GF-D8 (cell line): Measurements from ENCODE around the gene NOS1AP.
"Not testable (repeated sequence)": the region's sequence is repeated elsewhere in the genome, so short reads cannot be mapped to it uniquely, and the experiment has no call there.

Experiments used
- DNase-seq: peaks from one replicate; lab custom pipeline; 2025; lab: John Stamatoyannopoulos, UW

Gene NOS1AP

DNA sequence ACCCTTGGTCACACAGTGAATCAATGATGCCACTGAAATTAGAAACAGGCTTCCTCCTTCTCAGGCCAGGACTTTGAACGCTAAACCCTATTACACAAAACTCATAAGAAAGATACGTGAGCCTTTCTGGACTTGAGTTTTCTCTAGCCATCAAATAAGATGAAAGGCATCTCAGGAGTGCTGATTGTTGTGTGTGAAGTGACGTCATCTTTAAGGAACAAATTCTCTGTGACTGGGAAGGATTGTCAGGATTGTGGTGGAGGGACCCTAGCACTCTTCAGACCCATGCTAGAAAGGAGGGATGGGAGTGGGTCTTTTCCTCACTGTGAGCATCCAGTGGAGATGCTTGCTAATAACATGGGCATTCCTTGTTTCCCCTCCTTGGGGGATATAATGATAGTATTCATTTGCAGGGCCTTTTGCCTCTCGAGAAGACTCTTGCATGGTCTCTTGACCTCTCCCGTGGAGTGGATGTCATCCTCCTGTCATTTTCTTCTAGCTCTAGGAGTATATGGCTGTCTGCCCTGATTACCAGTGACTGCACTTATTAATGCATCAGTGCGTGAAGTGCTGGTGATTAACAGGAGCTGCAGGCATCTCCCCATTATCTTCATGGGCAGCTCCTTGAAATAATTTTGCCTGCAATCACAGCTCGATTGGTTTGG is 267.3 kb downstream of the NOS1AP start:
- DNase-seq: no peak

DNA sequence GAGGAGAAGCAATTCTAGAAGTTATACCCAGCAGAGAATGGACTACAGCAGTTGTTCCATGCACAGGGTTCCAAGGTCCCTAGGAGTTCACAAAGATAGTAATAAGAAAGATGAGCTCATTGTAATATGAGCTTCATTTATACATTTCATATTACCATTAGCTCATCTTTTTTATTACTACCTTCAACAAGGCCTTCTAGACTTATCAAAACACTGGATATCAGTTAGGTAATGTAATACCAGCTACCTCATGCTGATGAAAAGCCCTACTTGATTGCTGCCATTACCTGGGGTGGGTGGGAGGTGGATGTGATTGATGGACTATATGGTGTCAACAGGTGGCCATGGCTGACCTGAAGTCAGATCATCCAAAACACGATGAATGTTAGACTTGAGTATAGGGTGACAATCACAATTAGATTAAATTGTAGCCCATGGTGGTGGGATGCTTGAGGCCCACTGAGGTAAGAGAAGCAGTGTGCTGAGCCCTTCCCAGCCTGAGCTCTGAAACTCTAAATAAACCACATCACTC is 273.0 kb downstream of the NOS1AP start:
- DNase-seq: no peak

DNA sequence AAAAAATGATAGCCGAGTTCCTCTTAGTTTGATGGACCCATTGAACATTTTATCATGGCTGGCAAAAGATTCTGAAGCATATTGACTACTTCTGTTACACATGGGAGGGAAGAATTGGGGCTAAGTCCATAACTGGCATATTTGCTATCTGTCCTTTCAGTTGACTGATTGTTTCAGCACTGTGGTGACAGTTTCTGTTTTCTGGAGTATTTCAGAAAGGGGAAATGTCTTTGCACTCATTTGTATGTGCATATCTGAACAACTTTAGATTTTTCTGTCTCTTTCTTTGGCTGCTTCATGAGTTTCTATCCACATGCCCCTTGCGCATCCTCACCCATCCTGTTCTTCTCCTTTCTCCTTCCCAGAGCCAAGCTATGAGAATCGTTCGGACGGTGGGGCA is 274.0 kb downstream of the NOS1AP start:
- no peak for DNase-seq

DNA sequence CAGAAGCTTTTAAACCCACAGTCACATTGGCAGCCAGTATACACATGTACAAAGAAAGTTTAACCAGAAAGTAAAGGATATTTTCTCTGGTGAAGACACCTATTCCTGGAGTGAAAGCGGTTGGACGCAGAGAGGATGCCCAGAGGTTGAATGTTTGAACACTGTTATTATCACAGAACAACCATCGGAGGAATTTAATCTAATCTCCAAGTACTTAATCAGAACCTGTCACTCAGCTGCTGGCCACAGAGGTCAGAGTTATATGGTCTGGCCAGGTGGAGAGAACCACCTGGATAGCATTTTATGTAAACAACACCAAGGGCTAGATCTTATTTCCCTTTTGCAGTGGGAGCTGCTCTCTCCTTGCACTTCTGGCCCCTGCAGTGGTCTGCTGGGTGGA is 277.8 kb downstream of the NOS1AP start:
- no peak for DNase-seq

DNA sequence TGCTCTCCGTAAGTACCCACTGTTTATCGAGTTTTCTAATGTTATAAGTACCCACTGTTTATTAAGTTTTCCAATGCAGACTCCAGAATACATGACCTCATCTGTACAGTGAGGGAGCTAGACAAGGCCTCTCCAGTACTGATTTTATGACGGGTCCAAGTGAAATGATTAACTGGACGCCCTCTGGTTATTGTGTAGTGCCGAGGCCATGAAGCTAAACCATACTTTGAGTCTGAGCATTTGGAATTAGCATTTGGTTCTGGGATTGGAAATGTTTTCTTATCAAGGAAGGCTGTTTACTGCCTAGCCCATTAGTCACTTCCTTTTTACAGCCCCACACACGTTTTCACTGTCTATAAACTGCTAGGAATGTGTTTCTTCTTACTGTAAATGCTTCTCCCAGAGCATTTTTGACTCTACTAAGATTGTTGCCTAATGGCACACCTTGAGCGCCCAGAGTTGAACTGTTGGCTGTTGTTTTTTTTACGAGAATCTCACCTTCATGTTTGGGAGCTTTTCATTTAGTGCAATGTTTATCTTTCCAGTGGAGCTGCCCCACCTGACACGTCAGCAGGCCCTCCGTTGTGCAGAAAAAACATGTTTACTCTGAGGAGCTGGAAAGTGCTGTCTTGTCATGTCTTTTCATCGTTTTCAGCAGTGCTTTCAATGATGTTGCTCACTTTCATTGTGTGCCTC is 280.3 kb downstream of the NOS1AP start:
- no peak for DNase-seq

DNA sequence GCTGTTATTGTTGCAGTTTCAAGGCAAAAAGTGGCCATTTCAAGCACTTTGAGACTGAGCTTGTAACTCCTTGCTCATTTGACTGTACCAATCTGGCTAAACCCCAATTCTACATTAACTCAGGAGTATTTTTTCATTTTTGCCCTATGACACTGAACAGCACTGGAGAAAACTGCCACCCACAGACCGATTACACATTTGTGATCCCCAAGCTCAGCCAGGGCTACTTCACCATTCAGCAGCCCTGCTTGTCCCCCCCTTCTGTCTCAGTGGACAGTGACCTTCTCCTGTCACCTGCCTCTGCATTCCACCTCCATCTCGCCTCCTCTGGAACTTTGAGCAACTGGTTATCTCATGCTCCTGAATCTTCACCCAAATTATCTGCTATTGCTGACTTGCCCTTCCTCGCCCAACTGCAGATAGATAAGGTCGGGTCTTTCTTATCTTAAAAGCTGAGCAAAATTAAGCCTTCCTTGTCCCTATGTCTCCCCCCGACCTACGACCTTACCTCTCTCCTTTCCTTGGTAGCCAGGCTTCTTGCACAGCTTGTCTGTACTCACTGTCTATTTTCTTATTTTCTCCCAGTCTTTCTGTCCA is 281.9 kb downstream of the NOS1AP start:
- no peak for DNase-seq

DNA sequence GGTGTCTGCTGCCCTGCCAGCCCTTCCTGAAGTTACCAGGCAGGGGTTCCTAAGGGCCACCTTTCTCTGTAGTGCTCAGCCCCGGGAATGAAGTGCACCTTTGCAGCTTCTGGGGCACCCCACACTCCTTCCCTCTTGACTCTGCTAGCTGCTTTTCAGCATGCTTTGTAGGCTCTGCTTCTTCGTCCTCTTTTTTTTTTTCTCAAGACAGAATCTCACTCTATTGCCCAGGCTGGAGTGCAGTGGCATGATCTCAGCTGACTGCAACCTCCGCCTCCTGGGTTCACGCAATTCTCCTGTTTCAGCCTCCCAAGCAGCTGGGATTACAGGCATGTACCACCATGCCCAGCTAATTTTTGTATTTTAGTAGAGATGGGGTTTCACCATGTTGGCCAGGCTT is 282.4 kb downstream of the NOS1AP start:
- not testable (repeated sequence) for DNase-seq

DNA sequence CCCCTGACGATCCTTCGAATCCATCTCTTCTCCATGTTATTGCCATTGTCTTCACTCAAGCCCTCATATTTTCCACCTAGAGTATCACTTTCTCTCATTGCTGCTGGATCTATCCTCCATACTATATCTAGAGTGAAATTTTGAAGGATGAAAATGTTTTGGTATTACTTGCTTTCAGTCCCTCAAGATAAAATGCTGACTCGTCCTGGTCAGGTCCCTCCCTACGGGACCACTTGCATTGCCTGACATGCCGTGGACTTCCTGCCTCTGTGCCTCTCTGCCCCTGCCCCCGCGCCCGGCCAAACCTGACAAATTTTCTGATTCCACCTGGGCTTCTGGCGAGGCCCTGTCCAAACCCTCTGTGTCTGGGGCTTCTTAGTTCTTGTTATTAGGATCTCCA is 283.6 kb downstream of the NOS1AP start:
- DNase-seq: no peak

DNA sequence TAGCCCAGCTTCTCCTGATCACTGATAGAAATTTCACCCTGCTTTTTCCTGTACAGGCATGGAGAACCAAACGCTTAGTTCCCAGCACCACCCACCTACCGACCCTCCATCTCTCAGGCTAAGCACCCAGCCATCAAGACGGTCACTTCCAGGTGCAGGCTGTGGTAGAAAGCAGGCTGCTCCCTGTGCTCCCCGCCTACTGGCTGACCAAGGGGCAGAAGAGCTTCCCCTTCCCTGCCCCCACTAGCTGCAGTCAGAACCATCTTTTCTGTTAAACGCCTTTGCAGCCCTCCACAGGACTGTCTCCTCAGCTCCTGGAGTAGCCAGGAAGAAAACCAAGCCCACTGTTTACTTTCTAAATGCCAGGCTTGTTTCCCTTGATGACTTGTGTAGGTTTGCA is 284.2 kb downstream of the NOS1AP start:
- no peak for DNase-seq

DNA sequence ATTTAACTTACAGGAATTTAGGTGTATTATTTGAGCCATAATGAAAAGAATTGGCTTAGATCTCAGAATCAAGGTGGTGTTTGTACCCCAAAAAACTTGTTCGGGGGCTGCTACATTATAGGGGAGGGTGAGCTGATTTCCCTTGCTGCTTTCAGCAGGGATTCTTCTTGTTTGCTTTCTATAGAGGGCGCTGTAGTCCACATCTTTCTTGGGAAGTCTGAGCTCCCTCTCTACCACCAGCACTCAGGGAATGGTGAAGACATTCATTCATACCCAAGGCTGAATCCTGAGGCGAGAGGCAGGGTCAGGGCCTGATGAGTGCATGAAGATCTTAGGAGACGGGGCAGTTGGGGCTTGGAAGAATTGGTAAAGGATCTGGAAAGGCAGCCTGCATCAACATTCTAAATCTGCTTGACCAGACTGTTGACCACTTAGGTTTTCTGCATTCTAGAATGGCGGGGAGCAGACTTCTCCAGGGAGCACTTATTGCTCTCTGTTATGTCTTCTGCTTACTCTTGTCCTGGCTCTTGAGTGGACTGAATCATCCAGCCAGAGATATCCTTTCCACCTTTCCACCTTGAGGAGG is 288.3 kb downstream of the NOS1AP start:
- peak; percentile 19 for DNase-seq

DNA sequence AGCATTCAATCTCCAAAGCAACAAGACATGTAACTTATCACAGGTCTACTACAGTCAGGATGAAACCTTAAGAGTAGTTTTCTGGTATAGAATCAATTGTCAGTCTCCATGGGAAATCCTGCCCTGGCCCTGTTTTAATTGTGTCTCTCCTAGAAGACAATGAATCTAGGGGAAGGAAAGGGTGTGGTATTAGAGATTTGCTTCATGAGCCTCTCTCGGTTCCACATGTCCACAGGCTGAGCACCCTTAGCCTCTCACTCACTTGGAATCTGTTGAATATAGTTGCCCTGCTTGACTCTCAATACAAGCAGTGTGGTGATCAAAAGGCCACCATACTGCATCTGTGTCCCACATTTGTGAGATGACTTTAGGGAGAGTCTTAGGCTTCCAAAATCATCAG is 289.4 kb downstream of the NOS1AP start:
- DNase-seq: no peak

DNA sequence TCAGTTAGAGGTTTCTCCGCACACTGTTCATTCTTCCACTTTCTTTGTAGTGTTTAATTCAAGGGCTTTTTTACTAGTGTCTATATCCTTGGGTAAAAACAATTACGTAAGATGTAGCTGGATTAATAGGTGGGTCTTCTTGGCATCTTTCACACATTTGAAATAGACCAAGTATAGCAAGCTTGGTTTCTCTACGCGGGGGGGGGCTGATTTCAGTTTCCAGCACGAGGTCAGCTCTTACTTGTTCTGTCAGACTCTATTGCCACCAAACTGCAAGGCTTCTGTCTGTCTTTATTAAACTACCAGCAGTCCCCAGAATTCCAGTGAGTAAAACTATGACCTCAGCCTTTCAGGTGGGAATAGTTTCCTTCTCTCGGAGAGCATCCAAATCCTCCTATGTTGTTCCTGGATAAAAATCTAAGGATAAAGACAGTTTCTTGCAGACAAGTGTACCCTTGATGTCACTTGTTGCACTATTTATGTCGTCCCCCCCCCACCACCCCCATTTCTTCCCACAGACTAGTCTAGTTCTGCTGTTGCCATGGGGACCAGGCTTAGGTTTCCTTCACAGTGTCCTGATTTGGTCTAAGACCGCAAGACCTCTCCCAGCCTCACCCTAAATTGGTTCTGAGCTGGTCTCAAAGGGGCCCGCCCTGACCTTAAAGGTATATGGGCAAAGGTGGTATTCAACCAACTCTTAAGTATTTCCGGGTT is 290.2 kb downstream of the NOS1AP start:
- no peak for DNase-seq

DNA sequence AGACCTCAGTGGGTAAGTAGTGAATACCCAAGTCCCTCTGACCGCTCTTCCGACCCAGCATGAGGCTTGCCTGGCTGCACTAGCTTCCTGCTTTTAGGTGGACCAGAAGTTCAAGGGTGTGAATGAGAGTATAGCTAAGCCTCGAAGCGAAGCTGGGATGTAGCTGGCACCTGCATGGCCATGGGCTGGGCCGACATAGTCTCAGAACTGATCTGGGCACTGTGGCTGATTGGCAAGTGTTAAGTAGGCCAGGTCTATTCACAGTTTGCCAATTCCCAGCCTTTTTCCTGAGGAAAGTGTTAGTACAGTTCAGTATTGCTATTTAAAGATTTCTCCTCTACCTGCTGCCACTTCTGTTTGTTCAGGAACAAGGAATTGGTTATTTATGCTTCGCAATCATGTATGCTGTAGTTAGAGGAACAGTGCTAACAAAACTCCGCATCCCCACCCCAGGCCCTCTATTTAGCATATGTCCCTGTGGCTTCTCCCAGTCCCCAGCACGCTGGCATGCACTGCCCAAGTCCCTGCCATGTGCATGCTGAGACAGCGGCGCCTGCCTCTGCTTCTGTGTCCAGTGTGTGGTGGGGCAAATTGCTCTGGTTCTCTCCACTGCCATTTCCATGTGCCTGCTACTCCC is 290.9 kb downstream of the NOS1AP start:
- DNase-seq: no peak

DNA sequence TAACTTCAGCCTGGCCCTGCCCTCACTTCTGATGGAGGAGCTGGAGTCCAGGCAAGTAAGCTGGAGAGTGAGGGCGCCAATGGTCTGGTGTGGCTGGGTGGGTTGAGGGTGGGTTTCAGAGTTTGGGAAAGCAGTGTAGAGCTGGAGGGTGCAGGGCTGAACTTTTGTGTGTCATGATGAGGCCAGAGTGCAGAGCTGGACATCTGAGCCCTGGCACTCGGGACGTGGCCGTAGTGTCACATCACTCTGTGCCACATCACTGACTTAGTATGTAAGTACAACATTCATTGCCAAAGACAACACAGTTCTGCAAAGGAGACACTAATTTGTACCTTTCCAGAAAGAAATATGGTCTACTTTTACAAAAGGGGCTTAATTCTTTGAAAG is 291.4 kb downstream of the NOS1AP start:
- DNase-seq: no peak

DNA sequence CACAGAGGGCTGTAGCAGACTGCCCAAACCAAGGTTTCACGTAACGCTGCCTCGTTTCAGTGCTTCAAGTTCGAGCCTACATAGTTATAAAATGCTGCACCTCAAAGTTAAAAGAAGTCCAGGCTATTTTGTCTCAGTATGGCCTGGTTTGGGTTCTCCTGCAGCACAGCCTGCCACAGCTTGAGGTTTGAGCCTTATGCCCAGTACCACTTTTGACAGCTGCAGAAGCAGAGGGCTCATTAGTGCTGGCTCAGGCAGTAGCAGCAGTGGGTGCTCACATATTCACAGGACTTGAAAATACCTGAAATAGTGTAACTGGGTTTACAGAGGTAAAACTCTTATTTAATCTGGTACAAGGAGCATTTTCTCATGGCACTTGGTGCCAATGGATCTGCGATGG is 291.9 kb downstream of the NOS1AP start:
- DNase-seq: no peak

DNA sequence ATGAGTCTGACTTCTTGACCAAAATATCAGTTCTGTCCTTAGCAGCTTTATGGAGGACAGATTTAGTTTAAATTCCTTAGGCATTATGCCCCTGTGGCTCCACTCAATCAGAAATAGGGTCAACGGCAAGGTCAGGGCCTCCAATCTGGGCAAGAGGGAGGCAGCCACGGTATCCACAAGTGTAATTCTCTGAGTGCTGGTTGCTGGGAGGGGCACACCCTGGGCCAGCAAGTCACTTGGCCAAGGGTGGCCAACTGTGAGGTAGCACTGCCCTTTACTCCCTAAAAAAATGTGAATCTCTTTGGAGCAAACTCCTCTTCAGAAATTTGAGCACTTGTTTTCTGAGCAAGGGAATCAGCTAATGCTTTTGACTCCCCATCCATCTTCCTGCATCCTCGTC is 294.3 kb downstream of the NOS1AP start:
- DNase-seq: no peak

DNA sequence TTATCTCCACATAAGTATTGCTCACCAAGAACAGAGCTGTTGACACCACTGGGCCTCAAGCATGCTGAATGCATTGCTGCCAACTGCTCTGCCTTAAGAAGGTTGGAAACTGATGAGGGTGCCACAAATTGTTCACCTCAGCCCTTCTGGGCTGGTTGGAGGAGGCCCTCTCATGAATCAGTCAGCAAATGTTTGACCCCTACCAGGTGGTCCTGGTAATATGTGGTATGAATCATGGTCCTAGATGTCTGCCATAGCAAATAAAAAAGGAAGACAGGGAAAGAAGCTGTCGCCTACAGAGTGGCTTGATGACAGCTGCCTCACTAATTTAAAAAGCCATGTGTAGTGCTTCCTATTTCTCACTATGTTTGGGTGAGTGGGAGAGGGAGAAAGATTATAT is 295.0 kb downstream of the NOS1AP start:
- no peak for DNase-seq

DNA sequence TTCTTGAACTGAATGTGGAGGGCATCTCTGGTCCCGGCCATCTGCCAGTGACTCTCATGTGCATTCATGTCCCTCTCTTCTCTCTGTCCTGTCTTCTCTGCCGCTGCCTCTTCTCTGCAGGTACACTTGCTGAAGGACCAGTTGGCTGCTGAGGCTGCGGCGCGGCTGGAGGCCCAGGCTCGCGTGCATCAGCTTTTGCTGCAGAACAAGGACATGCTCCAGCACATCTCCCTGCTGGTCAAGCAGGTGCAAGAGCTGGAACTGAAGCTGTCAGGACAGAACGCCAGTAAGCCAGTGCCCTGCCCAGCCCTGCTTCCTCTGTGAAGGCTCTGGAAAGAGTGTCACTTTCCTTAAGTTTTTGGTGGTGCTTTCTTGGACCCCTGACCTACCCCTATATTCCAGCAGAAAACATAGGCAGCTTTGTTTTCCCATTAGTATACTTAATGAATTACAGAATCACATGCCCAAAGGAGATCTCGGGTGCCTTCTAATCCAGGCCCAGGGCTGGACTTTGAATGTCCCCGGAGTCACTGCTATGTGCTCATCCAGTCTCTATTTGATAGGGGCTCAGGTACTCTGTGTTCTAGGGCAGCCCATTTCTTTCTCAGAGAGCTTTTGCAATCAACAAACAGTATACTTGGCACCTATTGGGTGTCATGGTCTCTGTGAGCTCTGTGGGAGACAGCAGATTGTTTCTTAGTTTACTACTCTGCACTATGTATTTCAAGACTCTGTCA is 296.0 kb downstream of the NOS1AP start:
- no peak for DNase-seq

DNA sequence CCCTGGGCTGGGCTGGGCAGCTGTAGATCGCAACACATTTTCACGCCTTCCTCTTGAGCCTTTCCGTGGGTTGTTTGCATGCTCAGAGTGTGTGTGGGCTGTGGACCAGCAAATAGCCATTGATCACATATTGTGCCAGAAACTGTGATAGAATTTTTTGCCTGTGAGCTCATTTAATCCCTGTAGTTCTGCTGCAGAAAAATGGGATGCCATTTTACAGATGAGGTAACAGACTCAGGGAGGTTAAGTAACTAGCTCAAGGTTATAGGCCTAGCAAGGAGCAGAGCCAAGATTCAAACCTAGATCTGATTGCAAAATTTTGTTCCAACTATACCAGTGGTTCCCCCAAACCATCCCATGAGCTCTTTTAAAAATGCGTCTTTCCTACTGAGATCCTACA is 296.7 kb downstream of the NOS1AP start:
- no peak for DNase-seq

DNA sequence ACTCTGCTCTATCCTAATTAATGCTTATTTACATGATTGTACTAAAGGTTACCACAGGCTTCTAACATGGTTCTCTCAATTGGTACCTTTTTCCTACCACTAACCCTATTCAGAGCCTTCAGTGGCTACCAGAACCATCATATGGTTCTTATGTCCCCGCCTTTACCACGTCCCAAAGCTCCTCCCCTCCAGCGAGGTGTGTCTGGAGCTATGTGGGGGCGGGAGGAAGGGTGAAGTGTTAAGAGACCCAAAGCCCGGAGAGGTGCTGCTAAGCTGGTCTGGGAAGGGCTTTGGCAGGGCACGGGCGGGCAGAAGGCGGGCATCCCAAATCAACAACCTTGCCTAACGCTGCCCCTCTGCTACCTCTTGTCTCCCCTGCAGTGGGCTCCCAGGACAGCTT is 297.2 kb downstream of the NOS1AP start:
- DNase-seq: no peak

DNA sequence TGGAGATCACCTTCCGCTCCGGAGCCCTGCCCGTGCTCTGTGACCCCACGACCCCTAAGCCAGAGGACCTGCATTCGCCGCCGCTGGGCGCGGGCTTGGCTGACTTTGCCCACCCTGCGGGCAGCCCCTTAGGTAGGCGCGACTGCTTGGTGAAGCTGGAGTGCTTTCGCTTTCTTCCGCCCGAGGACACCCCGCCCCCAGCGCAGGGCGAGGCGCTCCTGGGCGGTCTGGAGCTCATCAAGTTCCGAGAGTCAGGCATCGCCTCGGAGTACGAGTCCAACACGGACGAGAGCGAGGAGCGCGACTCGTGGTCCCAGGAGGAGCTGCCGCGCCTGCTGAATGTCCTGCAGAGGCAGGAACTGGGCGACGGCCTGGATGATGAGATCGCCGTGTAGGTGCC is 297.6 kb downstream of the NOS1AP start:
- DNase-seq: no peak
